ENCODE results near the gene TOMM5. TPM values are rescaled to one million over a fixed set of nuclear protein-coding genes. Genes with fewer than 3 reads are reported as not detected.

Gene TOMM5
- total RNA-seq, 2 donors from 2014 or later: 93.0 to 136 TPM

- no peaks in the 10 kb centered on the region for H3K27me3 Mint-ChIP-seq
- H3K4me1 Mint-ChIP-seq (ENCODE audit: low read depth in 2 of 2): peaks cover 0 to 2% of the 10 kb centered on the region in 2 donors
- ATAC-seq (no peak), DNase-seq (ENCODE audit: low spot score) (no peak)
- H3K27ac Mint-ChIP-seq: no peak overlapping the region
- H3K9me3 Mint-ChIP-seq: no peaks in the 10 kb centered on the region
- H3K4me3 Mint-ChIP-seq: no peak overlapping the region
- peaks cover 11% of the 10 kb centered on the region for H3K36me3 Mint-ChIP-seq
Observed at GRCh38 chr9:37563806-37564513, 28.4 kb downstream of the TOMM5 start.

DNA sequence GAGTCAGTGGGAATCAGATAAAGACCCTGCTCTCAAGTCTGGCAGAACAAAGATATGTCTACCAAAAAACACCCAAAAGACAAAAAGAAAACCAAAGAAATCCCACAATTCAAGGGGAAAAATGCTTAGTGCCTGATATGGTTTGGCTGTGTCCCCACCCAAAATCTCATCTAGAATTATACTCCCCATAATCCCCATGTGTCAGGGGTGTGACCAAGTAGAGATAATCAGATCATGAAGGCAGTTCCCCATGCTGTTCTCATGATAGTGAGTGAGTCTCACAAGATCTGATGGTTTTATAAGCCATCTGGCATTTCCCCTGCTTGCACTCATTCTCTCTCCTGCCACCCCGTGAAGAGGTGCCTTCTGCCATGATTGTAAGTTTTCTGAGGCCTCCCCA lies 29.6 kb downstream of the TOMM5 start:
- no peaks in the 10 kb centered on the region for H3K27me3 Mint-ChIP-seq
- no peak overlapping the region for H3K27ac Mint-ChIP-seq
- no peaks in the 10 kb centered on the region for H3K9me3 Mint-ChIP-seq
- H3K36me3 Mint-ChIP-seq: peaks cover 7% of the 10 kb centered on the region
- DNase-seq (ENCODE audit: low spot score) (no peak), ATAC-seq (no peak)
- no peaks in the 10 kb centered on the region for H3K4me1 Mint-ChIP-seq (ENCODE audit: low read depth in 2 of 2)
- H3K4me3 Mint-ChIP-seq: no peak overlapping the region

- Mint-ChIP-seq H3K36me3 (peaks cover 7% of the 10 kb centered on the region), H3K27me3 (no peaks in the 10 kb centered on the region), H3K27ac (no peak overlapping the region), H3K9me3 (no peaks in the 10 kb centered on the region), H3K4me1 (ENCODE audit: low read depth in 2 of 2) (no peaks in the 10 kb centered on the region), H3K4me3 (no peak overlapping the region)
- ATAC-seq (no peak), DNase-seq (ENCODE audit: low spot score) (no peak)
Observed at GRCh38 chr9:37561682-37562081, 30.7 kb downstream of the TOMM5 start.

- no peak for DNase-seq (ENCODE audit: low spot score)
- Mint-ChIP-seq H3K36me3 (peaks cover 7% of the 10 kb centered on the region), H3K27ac (no peak overlapping the region), H3K27me3 (no peaks in the 10 kb centered on the region), H3K9me3 (no peaks in the 10 kb centered on the region), H3K4me3 (no peak overlapping the region), H3K4me1 (ENCODE audit: low read depth in 2 of 2) (no peaks in the 10 kb centered on the region)
- no peak for ATAC-seq
Observed at GRCh38 chr9:37559855-37560592, 32.4 kb downstream of the TOMM5 start.

DNA sequence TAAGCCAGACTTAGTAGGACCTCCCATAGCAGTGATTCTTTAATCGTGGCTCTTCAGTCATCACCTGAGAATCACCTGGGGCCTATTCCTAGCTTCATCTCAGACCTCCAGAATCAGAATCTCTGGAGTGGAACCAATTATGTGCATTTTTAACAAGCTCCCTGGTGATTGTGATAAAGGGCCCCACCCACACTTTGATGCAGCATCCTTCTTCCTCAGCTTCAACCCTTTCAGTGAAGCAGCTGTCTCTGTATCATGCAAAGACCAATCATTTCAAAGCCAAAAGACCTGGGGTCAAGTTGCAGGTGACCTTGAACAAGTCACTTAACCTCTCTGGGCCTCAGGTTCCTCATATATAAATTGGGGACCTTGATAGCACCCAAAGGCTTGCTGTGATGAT lies 33.3 kb downstream of the TOMM5 start:
- no peak overlapping the region for H3K4me3 Mint-ChIP-seq
- DNase-seq (ENCODE audit: low spot score): no peak
- no peak overlapping the region for H3K27ac Mint-ChIP-seq
- no peaks in the 10 kb centered on the region for H3K4me1 Mint-ChIP-seq (ENCODE audit: low read depth in 2 of 2)
- no peak for ATAC-seq
- H3K27me3 Mint-ChIP-seq: no peaks in the 10 kb centered on the region
- no peaks in the 10 kb centered on the region for H3K9me3 Mint-ChIP-seq
- peaks cover 7% of the 10 kb centered on the region for H3K36me3 Mint-ChIP-seq

DNA sequence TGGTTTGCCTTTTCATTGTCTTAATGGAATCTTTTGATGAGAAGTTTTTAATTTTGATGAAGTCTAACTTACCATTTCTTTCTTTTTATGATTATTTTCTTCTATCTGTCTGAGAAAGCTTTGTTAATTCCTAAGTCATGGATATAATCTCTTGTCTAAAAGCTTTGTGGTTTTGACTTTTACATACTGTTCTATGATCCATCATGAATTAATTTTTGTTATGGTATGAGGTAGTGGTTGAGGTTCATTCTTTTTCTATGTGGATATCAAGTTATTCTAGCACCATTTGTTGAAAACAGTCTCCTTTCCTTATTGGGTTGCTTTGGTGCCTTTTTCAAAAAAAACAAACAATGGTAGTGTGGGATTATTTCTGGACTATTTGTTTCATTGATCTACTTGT lies 36.6 kb downstream of the TOMM5 start:
- H3K4me1 Mint-ChIP-seq (ENCODE audit: low read depth in 2 of 2): no peaks in the 10 kb centered on the region
- DNase-seq (ENCODE audit: low spot score) (no peak), ATAC-seq (no peak)
- H3K9me3 Mint-ChIP-seq: no peaks in the 10 kb centered on the region
- no peak overlapping the region for H3K27ac Mint-ChIP-seq
- H3K36me3 Mint-ChIP-seq: no peaks in the 10 kb centered on the region
- no peaks in the 10 kb centered on the region for H3K27me3 Mint-ChIP-seq
- H3K4me3 Mint-ChIP-seq: no peak overlapping the region

DNA sequence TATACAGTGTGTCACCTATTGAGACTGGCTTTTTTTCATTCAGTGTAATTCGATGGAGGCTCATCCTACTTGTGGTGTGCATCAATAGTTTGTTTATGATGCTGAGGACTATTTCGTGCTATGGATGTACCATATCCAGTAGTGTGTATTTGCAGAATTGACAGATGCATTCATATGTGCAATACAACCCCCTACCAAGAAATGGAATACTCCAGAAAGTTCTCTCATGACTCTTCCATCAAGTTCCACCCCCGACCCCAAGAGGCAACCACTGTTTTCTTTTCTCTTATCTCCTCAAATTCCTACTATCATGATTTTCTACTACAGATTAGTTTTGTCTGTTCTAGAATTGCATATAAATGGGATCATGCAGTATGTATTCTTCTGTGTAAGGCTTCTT lies 38.1 kb downstream of the TOMM5 start:
- no peak for DNase-seq (ENCODE audit: low spot score)
- Mint-ChIP-seq H3K27me3 (no peaks in the 10 kb centered on the region), H3K36me3 (no peaks in the 10 kb centered on the region), H3K4me1 (ENCODE audit: low read depth in 2 of 2) (no peaks in the 10 kb centered on the region), H3K9me3 (no peaks in the 10 kb centered on the region), H3K27ac (no peak overlapping the region), H3K4me3 (no peak overlapping the region)
- ATAC-seq: no peak

- Mint-ChIP-seq H3K4me1 (ENCODE audit: low read depth in 2 of 2) (no peaks in the 10 kb centered on the region), H3K27me3 (no peaks in the 10 kb centered on the region), H3K4me3 (no peak overlapping the region), H3K27ac (no peak overlapping the region), H3K9me3 (no peaks in the 10 kb centered on the region), H3K36me3 (no peaks in the 10 kb centered on the region)
- ATAC-seq: no peak
- DNase-seq (ENCODE audit: low spot score): no peak
Observed at GRCh38 chr9:37551888-37552287, 40.5 kb downstream of the TOMM5 start.

- Mint-ChIP-seq H3K4me3 (no peak overlapping the region), H3K27ac (no peak overlapping the region), H3K36me3 (no peaks in the 10 kb centered on the region), H3K4me1 (ENCODE audit: low read depth in 2 of 2) (no peaks in the 10 kb centered on the region), H3K9me3 (no peaks in the 10 kb centered on the region), H3K27me3 (no peaks in the 10 kb centered on the region)
- DNase-seq (ENCODE audit: low spot score): no peak
- peak in 1 of 2 donors; percentile 43 for ATAC-seq
Observed at GRCh38 chr9:37551468-37551867, 40.9 kb downstream of the TOMM5 start.

GRCh38 chr9:37550781-37551180 lies 41.6 kb downstream of the TOMM5 start:
- ATAC-seq: no peak
- H3K4me3 Mint-ChIP-seq: no peak overlapping the region
- no peaks in the 10 kb centered on the region for H3K27me3 Mint-ChIP-seq
- H3K27ac Mint-ChIP-seq: no peak overlapping the region
- H3K4me1 Mint-ChIP-seq (ENCODE audit: low read depth in 2 of 2): no peaks in the 10 kb centered on the region
- no peak for DNase-seq (ENCODE audit: low spot score)
- H3K36me3 Mint-ChIP-seq: no peaks in the 10 kb centered on the region
- no peaks in the 10 kb centered on the region for H3K9me3 Mint-ChIP-seq

DNA sequence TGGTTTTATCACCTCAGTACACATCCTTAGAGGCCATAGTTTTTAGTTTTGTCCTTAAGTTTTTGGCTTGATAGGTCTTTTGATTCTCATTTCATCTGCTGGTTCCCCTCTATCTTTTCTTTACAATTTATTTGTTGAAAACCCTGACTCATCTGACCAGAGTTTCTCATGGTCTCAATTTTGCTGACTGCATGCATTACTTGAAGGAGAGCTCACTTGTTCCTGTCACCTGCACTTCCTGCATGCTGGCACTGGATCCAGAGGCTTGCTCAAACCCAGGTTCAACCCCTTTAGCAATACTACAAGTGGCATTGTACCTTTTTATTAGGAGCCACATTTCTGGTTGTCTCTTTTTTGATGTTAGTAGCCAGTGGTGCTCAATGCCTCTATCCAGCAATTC lies 42.9 kb downstream of the TOMM5 start:
- Mint-ChIP-seq H3K4me3 (no peak overlapping the region), H3K9me3 (no peaks in the 10 kb centered on the region), H3K36me3 (no peaks in the 10 kb centered on the region), H3K4me1 (ENCODE audit: low read depth in 2 of 2) (no peaks in the 10 kb centered on the region), H3K27me3 (no peaks in the 10 kb centered on the region), H3K27ac (peak overlapping the region in 1 of 2 donors; percentile 46)
- DNase-seq (ENCODE audit: low spot score) (no peak), ATAC-seq (no peak)

- Mint-ChIP-seq H3K27ac (no peak overlapping the region), H3K4me3 (no peak overlapping the region), H3K27me3 (no peaks in the 10 kb centered on the region), H3K4me1 (ENCODE audit: low read depth in 2 of 2) (no peaks in the 10 kb centered on the region), H3K36me3 (no peaks in the 10 kb centered on the region), H3K9me3 (no peaks in the 10 kb centered on the region)
- DNase-seq (ENCODE audit: low spot score) (no peak), ATAC-seq (no peak)
Observed at GRCh38 chr9:37547328-37547878, 45.0 kb downstream of the TOMM5 start.

DNA sequence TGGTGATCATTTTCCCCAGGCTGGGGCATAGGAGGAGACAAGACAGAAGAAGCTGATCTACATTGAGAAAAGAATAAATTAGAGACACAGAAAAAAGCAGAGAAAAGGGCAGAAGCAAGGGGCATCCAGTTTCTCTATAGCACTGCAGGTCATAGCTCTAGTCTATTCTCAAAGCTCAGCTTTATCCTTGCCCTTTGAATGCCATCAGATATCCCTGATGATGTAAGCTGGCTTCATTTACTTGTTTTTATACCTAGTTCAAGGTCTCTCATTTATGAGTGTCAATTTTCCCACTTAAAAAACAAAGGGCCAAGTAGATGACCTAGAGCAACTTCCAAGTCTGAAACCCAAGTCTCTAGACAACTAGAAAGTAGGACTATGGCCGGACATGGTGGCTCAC lies 48.9 kb downstream of the TOMM5 start:
- no peaks in the 10 kb centered on the region for H3K9me3 Mint-ChIP-seq
- no peaks in the 10 kb centered on the region for H3K4me1 Mint-ChIP-seq (ENCODE audit: low read depth in 2 of 2)
- no peaks in the 10 kb centered on the region for H3K36me3 Mint-ChIP-seq
- H3K27ac Mint-ChIP-seq: no peak overlapping the region
- ATAC-seq: no peak
- H3K4me3 Mint-ChIP-seq: no peak overlapping the region
- no peaks in the 10 kb centered on the region for H3K27me3 Mint-ChIP-seq
- no peak for DNase-seq (ENCODE audit: low spot score)

GRCh38 chr9:37542895-37543294 lies 49.5 kb downstream of the TOMM5 start:
- no peak overlapping the region for H3K27ac Mint-ChIP-seq
- H3K4me3 Mint-ChIP-seq: no peak overlapping the region
- H3K36me3 Mint-ChIP-seq: no peaks in the 10 kb centered on the region
- no peaks in the 10 kb centered on the region for H3K9me3 Mint-ChIP-seq
- ATAC-seq (no peak), DNase-seq (ENCODE audit: low spot score) (no peak)
- H3K4me1 Mint-ChIP-seq (ENCODE audit: low read depth in 2 of 2): no peaks in the 10 kb centered on the region
- no peaks in the 10 kb centered on the region for H3K27me3 Mint-ChIP-seq
